HepG2 (cell line): ENCODE data around the gene LSM2. TPM values are rescaled to one million over a fixed set of nuclear protein-coding genes. Genes with fewer than 3 reads are reported as not detected.
A peak's percentile ranks its signal among the peaks of the same experiment; 100 is the strongest.

Experiments used
- AGO2 ChIP-seq: fragments of 200-400 bp; formaldehyde crosslinking; optimal IDR thresholded peaks from 2 replicates; pipeline ENCODE3; 2017; ENCODE audit warnings: mild to moderate bottlenecking, low read depth, low read length, moderate library complexity
- CC2D1A ChIP-seq: sonication (generic); formaldehyde crosslinking; IDR thresholded peaks from 2 replicates; pipeline ENCODE4 v1.8.1; 2023; ENCODE audit warnings: mild to moderate bottlenecking, missing genetic modification reagents
- DNMT1 ChIP-seq: sonication (generic); formaldehyde crosslinking; IDR thresholded peaks from 2 replicates; pipeline ENCODE4 v1.5.1; 2020; ENCODE audit warnings: mild to moderate bottlenecking, missing genetic modification reagents
- RARG ChIP-seq: sonication (generic); formaldehyde crosslinking; IDR thresholded peaks from 2 replicates; pipeline ENCODE4 v1.4.0; 2020; ENCODE audit warnings: low read depth, mild to moderate bottlenecking, missing genetic modification reagents
- STAT6 ChIP-seq: sonication (generic); formaldehyde crosslinking; IDR thresholded peaks from 2 replicates; pipeline ENCODE4 v1.4.0; 2020; ENCODE audit warnings: missing genetic modification reagents, mild to moderate bottlenecking, borderline replicate concordance
- ZBTB33 ChIP-seq: sonication (generic); formaldehyde crosslinking; IDR thresholded peaks from 2 replicates; pipeline ENCODE4 v1.4.0; 2020; ENCODE audit warnings: missing genetic modification reagents
- ZNF335 ChIP-seq: sonication (generic); formaldehyde crosslinking; IDR thresholded peaks from 2 replicates; pipeline ENCODE4 v1.4.0; 2020; ENCODE audit warnings: missing genetic modification reagents
- ZNF644 ChIP-seq: IDR thresholded peaks from 2 replicates; pipeline ENCODE4 v1.6.1; 2016; ENCODE audit warnings: low read depth
- polyA plus RNA-seq, 8 experiments: library from polyadenylated mRNA; depleted of rRNA in 3 of 8; stranded (reverse) in 7 of 8; unstranded in 1 of 8; fragments of >200 nt; fragmentation: Illumina TruSeq in 4 of 8; extraction: Trizol in 4 of 8; gene quantifications; 2 replicates each; pipeline versions ENCODE4 v1.2.1 to v1.2.3, GENCODE V29; 2011 to 2016; ENCODE audit warnings: low read depth in 4 of 8, missing spikeins in 1 of 8, mixed read lengths in 1 of 8; ENCODE audit not compliant: insufficient read depth in 1 of 8
- total RNA-seq, 5 experiments: library from RNA; depleted of rRNA; stranded (reverse); fragments of >200 nt; fragmentation: Illumina TruSeq; extraction: Trizol; gene quantifications; 2 replicates each; pipeline ENCODE4 v1.2.3, GENCODE V29; 2016; ENCODE audit warnings: low read depth in 1 of 5
- TF ChIP-seq, protein P1 (sequence below): IDR thresholded peaks from 2 replicates; pipeline ENCODE4 v1.6.1; 2016; ENCODE audit warnings: missing genetic modification reagents, missing compliant biosample characterization
- TF ChIP-seq, protein P2 (sequence below): sonication (generic); formaldehyde crosslinking; IDR thresholded peaks from 2 replicates; pipeline ENCODE4 v1.4.0; 2020; ENCODE audit warnings: mild to moderate bottlenecking, missing genetic modification reagents
- TF ChIP-seq, protein P3 (sequence below): IDR thresholded peaks from 2 replicates; pipeline ENCODE4 v1.6.1; 2016; ENCODE audit warnings: low read depth, missing genetic modification reagents, missing compliant biosample characterization

LSM2 gene
- total and polyA plus RNA-seq, 2 of the 13 experiments (the other 11 are each of a cell fraction or from before 2014, with no cell fraction given): 69.4 to 90.5 TPM

GRCh38 chr6:31778193-31778592, 28.6 kb downstream of the LSM2 start (continued):
- TF ChIP-seq DNMT1 (0 out of 2 replicates have a peak, but pooled peaks have one; percentile 30), ZNF644 (peak; percentile 91), CC2D1A (CRISPR knock-in tag) (no peak), STAT6 (CRISPR knock-in tag) (no peak), ZBTB33 (CRISPR knock-in tag) (peak; percentile 74), RARG (CRISPR knock-in tag) (0 out of 2 replicates have a peak, but pooled peaks have one; percentile 37), AGO2 (peak; percentile 50), ZNF335 (peak; percentile 95)
- TF ChIP-seq, protein P1, sequence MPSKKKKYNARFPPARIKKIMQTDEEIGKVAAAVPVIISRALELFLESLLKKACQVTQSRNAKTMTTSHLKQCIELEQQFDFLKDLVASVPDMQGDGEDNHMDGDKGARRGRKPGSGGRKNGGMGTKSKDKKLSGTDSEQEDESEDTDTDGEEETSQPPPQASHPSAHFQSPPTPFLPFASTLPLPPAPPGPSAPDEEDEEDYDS (CRISPR knock-in tag): no peak
- TF ChIP-seq, protein P2, sequence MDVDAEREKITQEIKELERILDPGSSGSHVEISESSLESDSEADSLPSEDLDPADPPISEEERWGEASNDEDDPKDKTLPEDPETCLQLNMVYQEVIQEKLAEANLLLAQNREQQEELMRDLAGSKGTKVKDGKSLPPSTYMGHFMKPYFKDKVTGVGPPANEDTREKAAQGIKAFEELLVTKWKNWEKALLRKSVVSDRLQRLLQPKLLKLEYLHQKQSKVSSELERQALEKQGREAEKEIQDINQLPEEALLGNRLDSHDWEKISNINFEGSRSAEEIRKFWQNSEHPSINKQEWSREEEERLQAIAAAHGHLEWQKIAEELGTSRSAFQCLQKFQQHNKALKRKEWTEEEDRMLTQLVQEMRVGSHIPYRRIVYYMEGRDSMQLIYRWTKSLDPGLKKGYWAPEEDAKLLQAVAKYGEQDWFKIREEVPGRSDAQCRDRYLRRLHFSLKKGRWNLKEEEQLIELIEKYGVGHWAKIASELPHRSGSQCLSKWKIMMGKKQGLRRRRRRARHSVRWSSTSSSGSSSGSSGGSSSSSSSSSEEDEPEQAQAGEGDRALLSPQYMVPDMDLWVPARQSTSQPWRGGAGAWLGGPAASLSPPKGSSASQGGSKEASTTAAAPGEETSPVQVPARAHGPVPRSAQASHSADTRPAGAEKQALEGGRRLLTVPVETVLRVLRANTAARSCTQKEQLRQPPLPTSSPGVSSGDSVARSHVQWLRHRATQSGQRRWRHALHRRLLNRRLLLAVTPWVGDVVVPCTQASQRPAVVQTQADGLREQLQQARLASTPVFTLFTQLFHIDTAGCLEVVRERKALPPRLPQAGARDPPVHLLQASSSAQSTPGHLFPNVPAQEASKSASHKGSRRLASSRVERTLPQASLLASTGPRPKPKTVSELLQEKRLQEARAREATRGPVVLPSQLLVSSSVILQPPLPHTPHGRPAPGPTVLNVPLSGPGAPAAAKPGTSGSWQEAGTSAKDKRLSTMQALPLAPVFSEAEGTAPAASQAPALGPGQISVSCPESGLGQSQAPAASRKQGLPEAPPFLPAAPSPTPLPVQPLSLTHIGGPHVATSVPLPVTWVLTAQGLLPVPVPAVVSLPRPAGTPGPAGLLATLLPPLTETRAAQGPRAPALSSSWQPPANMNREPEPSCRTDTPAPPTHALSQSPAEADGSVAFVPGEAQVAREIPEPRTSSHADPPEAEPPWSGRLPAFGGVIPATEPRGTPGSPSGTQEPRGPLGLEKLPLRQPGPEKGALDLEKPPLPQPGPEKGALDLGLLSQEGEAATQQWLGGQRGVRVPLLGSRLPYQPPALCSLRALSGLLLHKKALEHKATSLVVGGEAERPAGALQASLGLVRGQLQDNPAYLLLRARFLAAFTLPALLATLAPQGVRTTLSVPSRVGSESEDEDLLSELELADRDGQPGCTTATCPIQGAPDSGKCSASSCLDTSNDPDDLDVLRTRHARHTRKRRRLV (CRISPR knock-in tag): no peak
- TF ChIP-seq, protein P3, sequence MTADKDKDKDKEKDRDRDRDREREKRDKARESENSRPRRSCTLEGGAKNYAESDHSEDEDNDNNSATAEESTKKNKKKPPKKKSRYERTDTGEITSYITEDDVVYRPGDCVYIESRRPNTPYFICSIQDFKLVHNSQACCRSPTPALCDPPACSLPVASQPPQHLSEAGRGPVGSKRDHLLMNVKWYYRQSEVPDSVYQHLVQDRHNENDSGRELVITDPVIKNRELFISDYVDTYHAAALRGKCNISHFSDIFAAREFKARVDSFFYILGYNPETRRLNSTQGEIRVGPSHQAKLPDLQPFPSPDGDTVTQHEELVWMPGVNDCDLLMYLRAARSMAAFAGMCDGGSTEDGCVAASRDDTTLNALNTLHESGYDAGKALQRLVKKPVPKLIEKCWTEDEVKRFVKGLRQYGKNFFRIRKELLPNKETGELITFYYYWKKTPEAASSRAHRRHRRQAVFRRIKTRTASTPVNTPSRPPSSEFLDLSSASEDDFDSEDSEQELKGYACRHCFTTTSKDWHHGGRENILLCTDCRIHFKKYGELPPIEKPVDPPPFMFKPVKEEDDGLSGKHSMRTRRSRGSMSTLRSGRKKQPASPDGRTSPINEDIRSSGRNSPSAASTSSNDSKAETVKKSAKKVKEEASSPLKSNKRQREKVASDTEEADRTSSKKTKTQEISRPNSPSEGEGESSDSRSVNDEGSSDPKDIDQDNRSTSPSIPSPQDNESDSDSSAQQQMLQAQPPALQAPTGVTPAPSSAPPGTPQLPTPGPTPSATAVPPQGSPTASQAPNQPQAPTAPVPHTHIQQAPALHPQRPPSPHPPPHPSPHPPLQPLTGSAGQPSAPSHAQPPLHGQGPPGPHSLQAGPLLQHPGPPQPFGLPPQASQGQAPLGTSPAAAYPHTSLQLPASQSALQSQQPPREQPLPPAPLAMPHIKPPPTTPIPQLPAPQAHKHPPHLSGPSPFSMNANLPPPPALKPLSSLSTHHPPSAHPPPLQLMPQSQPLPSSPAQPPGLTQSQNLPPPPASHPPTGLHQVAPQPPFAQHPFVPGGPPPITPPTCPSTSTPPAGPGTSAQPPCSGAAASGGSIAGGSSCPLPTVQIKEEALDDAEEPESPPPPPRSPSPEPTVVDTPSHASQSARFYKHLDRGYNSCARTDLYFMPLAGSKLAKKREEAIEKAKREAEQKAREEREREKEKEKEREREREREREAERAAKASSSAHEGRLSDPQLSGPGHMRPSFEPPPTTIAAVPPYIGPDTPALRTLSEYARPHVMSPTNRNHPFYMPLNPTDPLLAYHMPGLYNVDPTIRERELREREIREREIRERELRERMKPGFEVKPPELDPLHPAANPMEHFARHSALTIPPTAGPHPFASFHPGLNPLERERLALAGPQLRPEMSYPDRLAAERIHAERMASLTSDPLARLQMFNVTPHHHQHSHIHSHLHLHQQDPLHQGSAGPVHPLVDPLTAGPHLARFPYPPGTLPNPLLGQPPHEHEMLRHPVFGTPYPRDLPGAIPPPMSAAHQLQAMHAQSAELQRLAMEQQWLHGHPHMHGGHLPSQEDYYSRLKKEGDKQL: no peak
